ENCODE measurements around the gene MOB3A. TPM values are rescaled to one million over a fixed set of nuclear protein-coding genes. Genes with fewer than 3 reads are reported as not detected.

MOB3A gene
- total and polyA plus RNA-seq, 9 of the 15 experiments (the other 6 are each of a cell fraction or from before 2014, with no cell fraction given): 1.1 to 24.1 (median 6.0) TPM

DNA sequence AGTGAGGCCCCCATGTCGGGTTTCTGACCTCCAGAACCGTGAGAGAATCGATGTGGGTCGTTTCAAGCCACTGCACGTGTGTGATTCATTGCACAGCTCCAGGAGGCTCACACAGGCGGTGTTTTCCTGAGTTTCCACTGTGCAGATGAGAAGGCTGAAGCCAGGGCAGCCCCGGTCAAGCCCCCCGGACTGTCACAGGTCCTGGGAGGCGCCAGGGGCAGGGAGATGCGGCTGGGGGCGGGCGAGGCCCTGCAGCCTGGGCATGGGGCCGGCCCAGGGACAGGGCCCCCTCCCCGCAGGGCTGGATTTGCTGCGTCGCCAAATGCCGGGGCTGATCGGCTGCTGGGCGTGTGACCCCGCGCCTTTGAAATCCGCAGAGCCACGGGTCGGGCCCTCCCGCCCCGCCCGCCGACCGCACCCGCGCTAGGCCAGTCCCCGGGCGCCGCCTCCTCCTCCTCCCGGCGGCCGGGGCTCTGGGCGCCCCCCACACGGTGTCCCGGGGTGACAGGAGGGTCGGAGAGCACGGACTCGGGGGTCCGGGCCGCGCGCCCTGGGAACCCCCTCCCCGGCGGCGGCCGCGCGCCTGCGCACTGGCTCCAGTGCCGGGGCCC lies 35.1 kb downstream of the MOB3A start (continued):
- no peak for TF ChIP-seq ZNF232 (CRISPR knock-in tag; IDR thresholded peaks at IDR 0.05)
- TF ChIP-seq, protein P1, sequence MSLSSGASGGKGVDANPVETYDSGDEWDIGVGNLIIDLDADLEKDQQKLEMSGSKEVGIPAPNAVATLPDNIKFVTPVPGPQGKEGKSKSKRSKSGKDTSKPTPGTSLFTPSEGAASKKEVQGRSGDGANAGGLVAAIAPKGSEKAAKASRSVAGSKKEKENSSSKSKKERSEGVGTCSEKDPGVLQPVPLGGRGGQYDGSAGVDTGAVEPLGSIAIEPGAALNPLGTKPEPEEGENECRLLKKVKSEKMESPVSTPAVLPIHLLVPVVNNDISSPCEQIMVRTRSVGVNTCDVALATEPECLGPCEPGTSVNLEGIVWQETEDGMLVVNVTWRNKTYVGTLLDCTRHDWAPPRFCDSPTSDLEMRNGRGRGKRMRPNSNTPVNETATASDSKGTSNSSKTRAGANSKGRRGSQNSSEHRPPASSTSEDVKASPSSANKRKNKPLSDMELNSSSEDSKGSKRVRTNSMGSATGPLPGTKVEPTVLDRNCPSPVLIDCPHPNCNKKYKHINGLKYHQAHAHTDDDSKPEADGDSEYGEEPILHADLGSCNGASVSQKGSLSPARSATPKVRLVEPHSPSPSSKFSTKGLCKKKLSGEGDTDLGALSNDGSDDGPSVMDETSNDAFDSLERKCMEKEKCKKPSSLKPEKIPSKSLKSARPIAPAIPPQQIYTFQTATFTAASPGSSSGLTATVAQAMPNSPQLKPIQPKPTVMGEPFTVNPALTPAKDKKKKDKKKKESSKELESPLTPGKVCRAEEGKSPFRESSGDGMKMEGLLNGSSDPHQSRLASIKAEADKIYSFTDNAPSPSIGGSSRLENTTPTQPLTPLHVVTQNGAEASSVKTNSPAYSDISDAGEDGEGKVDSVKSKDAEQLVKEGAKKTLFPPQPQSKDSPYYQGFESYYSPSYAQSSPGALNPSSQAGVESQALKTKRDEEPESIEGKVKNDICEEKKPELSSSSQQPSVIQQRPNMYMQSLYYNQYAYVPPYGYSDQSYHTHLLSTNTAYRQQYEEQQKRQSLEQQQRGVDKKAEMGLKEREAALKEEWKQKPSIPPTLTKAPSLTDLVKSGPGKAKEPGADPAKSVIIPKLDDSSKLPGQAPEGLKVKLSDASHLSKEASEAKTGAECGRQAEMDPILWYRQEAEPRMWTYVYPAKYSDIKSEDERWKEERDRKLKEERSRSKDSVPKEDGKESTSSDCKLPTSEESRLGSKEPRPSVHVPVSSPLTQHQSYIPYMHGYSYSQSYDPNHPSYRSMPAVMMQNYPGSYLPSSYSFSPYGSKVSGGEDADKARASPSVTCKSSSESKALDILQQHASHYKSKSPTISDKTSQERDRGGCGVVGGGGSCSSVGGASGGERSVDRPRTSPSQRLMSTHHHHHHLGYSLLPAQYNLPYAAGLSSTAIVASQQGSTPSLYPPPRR (CRISPR knock-in tag; IDR thresholded peaks at IDR 0.05; ENCODE audit: borderline replicate concordance): peak; percentile 85; the same call in 1 of the 2 replicates
- TF ChIP-seq XRCC5 (IDR thresholded peaks at IDR 0.05; ENCODE audit: low read depth, low read length): no peak
- TF ChIP-seq CXXC5 (CRISPR knock-in tag; IDR thresholded peaks at IDR 0.05): peak; percentile 85
- TF ChIP-seq CCAR2 (IDR thresholded peaks at IDR 0.05; ENCODE audit: low read depth, low read length): no peak
- no peak for TF ChIP-seq MCM3 (IDR thresholded peaks at IDR 0.05)
- TF ChIP-seq, protein P2, sequence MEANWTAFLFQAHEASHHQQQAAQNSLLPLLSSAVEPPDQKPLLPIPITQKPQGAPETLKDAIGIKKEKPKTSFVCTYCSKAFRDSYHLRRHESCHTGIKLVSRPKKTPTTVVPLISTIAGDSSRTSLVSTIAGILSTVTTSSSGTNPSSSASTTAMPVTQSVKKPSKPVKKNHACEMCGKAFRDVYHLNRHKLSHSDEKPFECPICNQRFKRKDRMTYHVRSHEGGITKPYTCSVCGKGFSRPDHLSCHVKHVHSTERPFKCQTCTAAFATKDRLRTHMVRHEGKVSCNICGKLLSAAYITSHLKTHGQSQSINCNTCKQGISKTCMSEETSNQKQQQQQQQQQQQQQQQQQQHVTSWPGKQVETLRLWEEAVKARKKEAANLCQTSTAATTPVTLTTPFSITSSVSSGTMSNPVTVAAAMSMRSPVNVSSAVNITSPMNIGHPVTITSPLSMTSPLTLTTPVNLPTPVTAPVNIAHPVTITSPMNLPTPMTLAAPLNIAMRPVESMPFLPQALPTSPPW (CRISPR knock-in tag; IDR thresholded peaks at IDR 0.05): peak; percentile 94
- no peak for TF ChIP-seq ZKSCAN8 (CRISPR knock-in tag; IDR thresholded peaks at IDR 0.05)
- TF ChIP-seq SMARCE1 (IDR thresholded peaks at IDR 0.05): no peak
- TF ChIP-seq, protein P3, sequence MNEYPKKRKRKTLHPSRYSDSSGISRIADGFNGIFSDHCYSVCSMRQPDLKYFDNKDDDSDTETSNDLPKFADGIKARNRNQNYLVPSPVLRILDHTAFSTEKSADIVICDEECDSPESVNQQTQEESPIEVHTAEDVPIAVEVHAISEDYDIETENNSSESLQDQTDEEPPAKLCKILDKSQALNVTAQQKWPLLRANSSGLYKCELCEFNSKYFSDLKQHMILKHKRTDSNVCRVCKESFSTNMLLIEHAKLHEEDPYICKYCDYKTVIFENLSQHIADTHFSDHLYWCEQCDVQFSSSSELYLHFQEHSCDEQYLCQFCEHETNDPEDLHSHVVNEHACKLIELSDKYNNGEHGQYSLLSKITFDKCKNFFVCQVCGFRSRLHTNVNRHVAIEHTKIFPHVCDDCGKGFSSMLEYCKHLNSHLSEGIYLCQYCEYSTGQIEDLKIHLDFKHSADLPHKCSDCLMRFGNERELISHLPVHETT (CRISPR knock-in tag; conservative IDR thresholded peaks at IDR 0.05 in 1 of 2, IDR thresholded peaks at IDR 0.05 in 1 of 2): peak in 1 of 2 experiments; percentile 90; a peak in 2 of 4 replicates
- TF ChIP-seq, protein P4, sequence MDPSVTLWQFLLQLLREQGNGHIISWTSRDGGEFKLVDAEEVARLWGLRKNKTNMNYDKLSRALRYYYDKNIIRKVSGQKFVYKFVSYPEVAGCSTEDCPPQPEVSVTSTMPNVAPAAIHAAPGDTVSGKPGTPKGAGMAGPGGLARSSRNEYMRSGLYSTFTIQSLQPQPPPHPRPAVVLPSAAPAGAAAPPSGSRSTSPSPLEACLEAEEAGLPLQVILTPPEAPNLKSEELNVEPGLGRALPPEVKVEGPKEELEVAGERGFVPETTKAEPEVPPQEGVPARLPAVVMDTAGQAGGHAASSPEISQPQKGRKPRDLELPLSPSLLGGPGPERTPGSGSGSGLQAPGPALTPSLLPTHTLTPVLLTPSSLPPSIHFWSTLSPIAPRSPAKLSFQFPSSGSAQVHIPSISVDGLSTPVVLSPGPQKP (CRISPR knock-in tag; IDR thresholded peaks at IDR 0.05): no peak
- TF ChIP-seq, protein P5, sequence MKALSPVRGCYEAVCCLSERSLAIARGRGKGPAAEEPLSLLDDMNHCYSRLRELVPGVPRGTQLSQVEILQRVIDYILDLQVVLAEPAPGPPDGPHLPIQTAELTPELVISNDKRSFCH (CRISPR knock-in tag; IDR thresholded peaks at IDR 0.05): no peak
- TF ChIP-seq, protein P5 (tag; IDR thresholded peaks at IDR 0.05): no peak
- TF ChIP-seq ZNF589 (CRISPR knock-in tag; IDR thresholded peaks at IDR 0.05; ENCODE audit: low read depth): no peak

Measured in K562 (cell line).